GM19372 (cell line): Measurements from ENCODE around the gene PHACTR3.

Experiments used
- ATAC-seq: cut with Tn5 transposase; IDR thresholded peaks from one replicate; pipeline ENCODE4 v1.9.1; 2021; ENCODE audit warnings: mild to moderate bottlenecking, low read depth, moderate library complexity; ENCODE audit not compliant: unreplicated experiment

Gene PHACTR3

DNA sequence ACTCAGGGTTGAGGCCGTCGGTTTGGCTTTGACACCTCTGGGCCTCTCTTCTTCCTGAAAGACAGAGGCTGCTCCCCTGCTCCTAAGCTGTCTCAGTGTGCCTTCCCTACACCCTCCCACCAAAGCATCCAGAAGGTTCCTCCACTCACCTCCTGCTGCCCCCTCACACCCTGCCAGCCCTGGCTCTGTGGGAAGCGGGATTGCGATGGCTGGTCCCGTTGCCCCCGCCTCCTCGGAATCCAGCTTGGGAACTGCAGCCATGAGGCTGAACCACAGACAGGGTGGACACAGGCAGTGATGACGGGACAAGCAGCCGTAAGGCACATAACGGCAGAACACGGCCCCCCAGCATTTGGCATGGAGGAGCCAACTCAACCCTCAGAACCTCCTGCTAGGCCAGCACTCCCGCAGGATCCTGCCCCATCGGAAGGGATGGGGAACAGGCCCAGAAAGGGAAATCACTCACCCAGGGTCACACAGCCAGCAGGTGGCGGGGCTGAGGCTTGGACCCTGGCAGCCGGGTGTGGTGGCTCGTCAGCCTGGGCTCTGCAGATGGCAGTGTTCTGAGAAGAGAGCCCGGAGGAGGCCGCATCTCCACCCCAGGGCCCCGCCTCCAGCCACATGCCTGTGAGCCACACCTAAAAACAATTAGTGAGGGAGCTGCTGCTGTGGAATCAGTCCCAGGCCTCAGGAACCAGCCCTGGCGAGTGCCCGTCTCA is 139.6 kb downstream of the PHACTR3 start:
- ATAC-seq, result no peak

DNA sequence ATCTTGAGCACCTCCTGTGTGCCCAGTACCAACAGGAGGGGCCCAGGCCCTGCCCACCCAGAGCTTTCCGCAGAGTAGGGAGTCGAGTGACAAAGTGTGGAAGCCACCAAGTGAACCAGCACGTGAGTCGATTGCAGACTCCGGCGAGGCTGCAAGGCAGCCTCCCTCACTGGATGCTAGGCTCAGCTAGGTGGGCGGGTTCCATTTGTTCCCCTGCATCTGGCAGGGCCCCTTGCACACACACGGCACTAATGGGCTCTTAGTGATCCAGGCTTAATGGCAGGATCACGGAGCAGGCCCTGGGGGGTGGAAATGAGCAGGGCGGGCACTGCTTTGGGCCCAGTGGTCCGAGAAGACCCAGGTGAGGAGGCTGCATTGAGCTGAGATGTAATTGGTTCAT is 140.4 kb downstream of the PHACTR3 start:
- ATAC-seq, result no peak

GRCh38 chr20:59745201-59745600 is 140.9 kb downstream of the PHACTR3 start:
- ATAC-seq, result no peak

DNA sequence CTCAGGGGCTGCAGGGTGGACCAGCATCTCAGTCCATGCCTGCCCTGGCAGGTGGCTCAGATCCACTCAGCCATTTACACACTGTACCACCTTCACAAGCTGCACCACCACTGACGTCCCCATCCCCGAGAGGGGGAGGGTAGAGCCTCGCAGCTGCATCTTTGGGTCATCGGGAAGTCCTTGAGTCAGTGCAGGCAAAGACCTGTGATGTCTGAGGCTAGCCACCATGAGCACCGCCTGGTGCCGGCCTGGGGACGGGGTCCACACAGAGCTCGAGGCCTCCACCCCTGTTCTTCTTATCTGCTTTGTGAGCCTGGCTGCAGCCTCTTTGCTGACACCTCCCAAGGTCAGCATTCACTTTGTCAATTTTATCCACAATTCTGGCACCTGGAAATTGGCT is 141.4 kb downstream of the PHACTR3 start:
- ATAC-seq, result no peak

DNA sequence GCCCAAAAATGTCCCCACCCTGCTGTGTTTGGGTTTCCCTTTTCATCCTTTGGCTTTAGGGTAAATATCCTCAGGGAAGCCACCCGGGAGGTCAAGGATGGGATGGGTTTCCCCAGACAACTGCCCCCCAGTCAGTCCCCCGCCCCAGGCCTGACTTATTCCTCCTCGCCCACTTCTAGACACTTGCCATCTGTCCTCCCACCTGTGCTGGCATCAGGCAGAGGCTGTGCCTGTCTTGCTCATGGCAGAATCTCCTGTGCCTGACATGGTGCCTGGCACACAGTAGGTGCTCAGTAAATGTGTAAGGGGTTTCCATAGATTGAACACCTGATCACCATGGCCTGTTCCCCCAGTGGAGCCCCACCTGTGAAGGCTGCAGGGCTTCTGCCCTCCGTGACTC is 141.8 kb downstream of the PHACTR3 start:
- no peak for ATAC-seq

- no peak for ATAC-seq
Observed at GRCh38 chr20:59747671-59748515, 143.6 kb downstream of the PHACTR3 start.

- ATAC-seq, result no peak
Observed at GRCh38 chr20:59748619-59749191, 144.4 kb downstream of the PHACTR3 start.

- no peak for ATAC-seq
Observed at GRCh38 chr20:59749301-59749700, 145.0 kb downstream of the PHACTR3 start.

DNA sequence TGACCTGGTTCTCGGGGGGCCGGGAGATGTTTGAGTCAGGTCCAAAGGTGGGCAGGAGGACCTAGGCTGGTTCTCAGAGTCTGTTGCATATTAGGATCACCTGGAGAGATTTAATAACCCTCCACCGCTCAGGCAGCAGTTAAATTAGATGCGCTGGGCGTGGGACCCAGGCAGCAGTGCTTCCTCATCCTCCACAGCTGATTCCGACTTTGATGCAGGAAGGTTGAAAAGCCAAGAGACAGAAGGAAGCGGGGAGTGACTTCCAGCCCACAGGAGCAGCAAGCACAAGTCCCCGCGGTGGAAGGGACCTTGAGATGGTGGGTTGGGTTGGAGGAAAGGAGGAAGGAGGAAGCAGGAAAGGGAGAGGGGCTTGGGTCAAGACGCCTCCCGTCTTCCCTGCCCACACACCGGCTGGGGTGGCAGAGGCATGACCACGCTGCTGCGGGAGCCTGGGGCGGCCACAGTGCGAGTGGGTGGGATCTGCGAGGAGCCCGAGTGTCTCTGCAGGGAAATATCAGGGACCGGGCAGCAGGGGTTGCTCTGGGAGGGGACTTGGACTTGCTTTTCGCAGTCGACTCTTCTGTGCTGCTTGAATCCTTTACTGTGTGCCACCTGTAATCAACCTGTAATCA is 146.0 kb downstream of the PHACTR3 start:
- no peak for ATAC-seq

DNA sequence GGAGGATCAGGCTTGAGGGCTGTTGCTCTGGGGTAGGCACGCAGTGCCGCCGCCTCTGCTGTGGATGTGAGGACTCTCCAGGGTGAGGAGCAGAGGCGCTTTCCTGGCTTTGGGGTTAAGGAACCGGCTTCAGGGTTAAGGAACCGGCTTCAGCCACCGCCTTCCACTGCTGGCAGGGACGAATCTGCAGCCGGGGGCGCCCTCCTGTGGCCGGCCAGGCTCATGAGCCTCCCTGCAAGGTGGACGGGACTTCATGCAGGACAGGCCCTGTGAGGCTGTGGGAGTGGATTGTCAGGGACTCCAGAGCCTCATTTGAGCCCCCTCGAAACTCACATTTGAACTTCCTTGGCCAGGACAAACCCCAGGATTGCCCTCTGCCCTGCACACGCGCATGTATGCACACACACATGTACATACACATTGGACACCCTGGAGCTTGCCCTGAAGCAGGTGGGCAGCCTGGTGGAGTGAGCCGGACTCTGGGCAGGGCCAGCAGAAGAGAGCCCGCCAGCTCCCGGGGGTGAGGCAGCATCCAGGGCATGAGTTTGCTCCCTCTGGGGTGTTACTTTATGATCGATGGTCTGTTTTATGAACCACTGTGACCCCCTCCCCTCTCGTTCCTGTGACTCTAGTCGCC is 146.9 kb downstream of the PHACTR3 start:
- ATAC-seq, result no peak

DNA sequence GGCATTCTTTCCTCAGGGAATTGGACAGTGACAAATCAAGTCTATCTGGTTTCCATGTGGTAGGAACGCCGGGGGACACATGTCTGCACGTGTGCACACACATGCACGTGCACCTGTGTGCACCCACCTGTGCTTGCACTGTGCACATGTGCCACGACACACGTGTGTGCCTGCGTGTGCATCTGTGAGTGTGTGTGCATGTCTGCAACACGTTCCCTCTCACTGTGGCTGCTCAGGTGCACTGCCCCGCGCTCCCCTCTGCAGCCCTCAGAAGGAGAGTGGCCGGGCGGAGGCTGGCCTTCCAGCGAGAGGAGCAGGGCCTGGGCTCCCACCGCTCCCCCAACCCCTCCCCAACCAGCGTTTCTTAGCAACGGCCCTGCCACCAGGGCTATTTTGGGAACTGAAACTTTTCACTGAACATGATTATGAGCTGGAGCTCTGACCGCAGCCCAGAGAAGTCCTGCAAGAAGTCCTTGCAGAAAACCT is 147.8 kb downstream of the PHACTR3 start:
- ATAC-seq, result peak; percentile 72

DNA sequence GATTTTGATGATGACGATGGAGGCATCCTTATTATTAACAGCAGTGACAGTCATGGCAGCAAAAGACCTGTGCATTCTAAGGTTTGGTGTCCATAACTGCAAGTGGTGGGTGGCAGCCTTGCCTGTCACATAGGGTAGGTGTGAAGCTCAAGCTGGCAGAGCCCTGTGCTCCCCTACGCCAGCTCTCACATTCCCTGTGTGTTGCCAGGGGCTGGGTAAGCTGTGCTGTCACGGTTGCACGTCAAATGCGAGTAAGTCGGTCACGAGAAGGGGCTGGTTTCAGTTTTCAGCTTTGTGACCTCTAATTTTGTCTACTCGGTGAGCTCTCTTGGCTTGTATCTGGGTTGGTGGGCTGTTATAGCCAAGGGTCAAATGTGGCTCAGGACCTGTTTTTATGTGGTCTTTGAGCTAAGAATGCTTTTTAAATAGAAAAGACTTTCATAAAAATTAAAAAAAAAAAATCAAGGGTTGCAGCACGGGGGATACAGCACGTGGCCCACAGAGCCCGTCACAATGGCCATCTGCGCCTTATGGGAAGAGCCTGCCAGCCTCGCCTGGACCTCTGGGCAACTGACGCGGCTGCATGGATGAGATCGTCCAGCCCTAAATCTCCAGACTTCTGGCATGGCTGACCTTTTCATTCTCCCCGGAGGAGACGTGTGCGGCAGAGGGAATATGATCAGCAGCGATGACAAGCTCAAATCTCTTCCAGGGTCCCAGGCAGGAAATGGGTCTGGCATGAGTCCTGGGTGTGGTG is 148.5 kb downstream of the PHACTR3 start:
- ATAC-seq, result peak; percentile 36

DNA sequence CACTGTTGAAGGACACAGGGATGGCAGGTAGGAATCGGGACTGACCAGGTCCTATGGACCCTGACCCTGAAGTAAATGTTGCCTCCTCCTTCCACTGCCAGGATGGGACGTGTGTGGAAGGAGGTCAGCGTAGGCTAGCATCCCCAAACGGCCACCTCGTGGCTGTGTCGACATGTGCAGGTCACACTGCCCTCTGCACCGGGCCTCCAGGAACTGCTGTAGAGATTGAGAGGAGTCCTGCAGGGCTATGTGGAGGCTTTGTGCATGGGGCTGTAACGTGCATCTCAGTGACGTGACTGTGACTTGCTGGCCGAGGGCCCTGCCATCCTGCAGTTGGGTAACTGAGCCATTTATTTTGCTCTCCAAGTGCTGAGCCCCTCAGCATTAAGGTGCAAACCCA is 149.5 kb downstream of the PHACTR3 start:
- no peak for ATAC-seq

DNA sequence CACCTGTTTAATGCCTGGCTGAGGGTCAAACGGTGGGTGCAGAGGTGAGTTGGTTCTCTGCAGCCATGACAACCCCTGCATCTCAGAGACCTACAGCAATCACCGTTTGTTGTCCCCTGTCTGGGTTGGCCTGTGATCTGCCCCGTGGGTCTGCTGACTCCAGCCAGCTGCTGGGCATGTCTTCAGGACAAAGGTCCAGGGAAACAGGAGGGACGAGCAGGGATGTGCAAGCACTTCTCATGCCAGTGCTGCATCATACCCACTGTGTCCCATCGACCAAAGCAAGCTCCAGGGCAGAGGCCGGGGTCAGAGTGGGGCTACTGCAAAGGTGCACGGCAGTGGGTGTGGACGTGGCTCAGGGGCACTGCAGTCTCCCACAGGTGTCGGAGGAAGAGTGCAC is 150.2 kb downstream of the PHACTR3 start:
- ATAC-seq, result no peak

GRCh38 chr20:59756241-59756640 is 151.9 kb downstream of the PHACTR3 start:
- no peak for ATAC-seq

GRCh38 chr20:59764037-59764436 is 159.7 kb downstream of the PHACTR3 start:
- ATAC-seq, result no peak

- ATAC-seq, result no peak
Observed at GRCh38 chr20:59765599-59766177, 161.3 kb downstream of the PHACTR3 start.

GRCh38 chr20:59767656-59768055 is 163.3 kb downstream of the PHACTR3 start:
- ATAC-seq, result no peak

GRCh38 chr20:59770270-59770669 is 165.9 kb downstream of the PHACTR3 start:
- no peak for ATAC-seq
